ENCODE results near the gene VPS18.

- TF ChIP-seq, protein P1, sequence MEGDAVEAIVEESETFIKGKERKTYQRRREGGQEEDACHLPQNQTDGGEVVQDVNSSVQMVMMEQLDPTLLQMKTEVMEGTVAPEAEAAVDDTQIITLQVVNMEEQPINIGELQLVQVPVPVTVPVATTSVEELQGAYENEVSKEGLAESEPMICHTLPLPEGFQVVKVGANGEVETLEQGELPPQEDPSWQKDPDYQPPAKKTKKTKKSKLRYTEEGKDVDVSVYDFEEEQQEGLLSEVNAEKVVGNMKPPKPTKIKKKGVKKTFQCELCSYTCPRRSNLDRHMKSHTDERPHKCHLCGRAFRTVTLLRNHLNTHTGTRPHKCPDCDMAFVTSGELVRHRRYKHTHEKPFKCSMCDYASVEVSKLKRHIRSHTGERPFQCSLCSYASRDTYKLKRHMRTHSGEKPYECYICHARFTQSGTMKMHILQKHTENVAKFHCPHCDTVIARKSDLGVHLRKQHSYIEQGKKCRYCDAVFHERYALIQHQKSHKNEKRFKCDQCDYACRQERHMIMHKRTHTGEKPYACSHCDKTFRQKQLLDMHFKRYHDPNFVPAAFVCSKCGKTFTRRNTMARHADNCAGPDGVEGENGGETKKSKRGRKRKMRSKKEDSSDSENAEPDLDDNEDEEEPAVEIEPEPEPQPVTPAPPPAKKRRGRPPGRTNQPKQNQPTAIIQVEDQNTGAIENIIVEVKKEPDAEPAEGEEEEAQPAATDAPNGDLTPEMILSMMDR (IDR thresholded peaks at IDR 0.05; ENCODE audit: low read length): no peak
- no peak for TF ChIP-seq EZH2 (IDR thresholded peaks at IDR 0.05; ENCODE audit: borderline replicate concordance, low read length)
Observed at GRCh38 chr15:40881351-40881750, 12.9 kb upstream of the VPS18 start.
